Endothelial cell of umbilical vein (primary cell): ENCODE data around the gene FKBP14. TPM values are rescaled to one million over a fixed set of nuclear protein-coding genes. Genes with fewer than 3 reads are reported as not detected.
A peak's percentile ranks its signal among the peaks of the same experiment; 100 is the strongest.

Experiments used
- BruUV-seq: library from RNA; stranded (reverse); fragments of 400-500 nt; replicated peaks from 2 replicates; lab custom pipeline; 2021; lab: Mats Ljungman, UMichigan
- CTCF ChIA-PET: fragments of 300-600, 350-600 bp; sonication (Branson Sonifier 250); formaldehyde crosslinking; loops from one replicate; lab custom pipeline; 2021; ENCODE audit warnings: antibody characterized with exemption, inconsistent platforms; lab: Charles Lee
- POLR2A ChIA-PET: fragments of 300-600, 350-600 bp; sonication (Branson Sonifier 250); formaldehyde crosslinking; loops from one replicate; lab custom pipeline; 2021; ENCODE audit warnings: antibody characterized with exemption, inconsistent platforms; lab: Charles Lee
- DNase-seq: peaks from one replicate; pipeline ENCODE4 v3.0.0-alpha.2; 2011; ENCODE audit warnings: low read depth, low spot score
- FAIRE-seq: peaks from 2 replicates; lab custom pipeline; 2011; peaks lifted over from hg19 to GRCh38; lab: Jason Lieb, UNC
- H2AFZ ChIP-seq: 2 replicates; pipeline ENCODE4 v1.6.0; 2012; ENCODE audit warnings: low read depth, low read length, control low read depth, inconsistent platforms
- H3K27ac ChIP-seq: 2 replicates; pipeline ENCODE4 v1.5.1; 2011; ENCODE audit warnings: low read depth, mild to moderate bottlenecking, control low read depth, low read length, moderate library complexity; ENCODE audit not compliant: insufficient read depth
- H3K27me3 ChIP-seq, 2 experiments: 2 replicates each; pipeline versions ENCODE4 v1.6.0 to v1.6.1; 2011; ENCODE audit warnings: low read length in 2 of 2, mixed read lengths in 1 of 2; ENCODE audit not compliant: control insufficient read depth in 2 of 2, insufficient read depth in 2 of 2
- H3K36me3 ChIP-seq, 2 experiments: 2 replicates in 1 of 2; 3 replicates in 1 of 2; pipeline ENCODE4 v1.5.1; 2011; ENCODE audit warnings: low read length in 2 of 2, mild to moderate bottlenecking in 1 of 2, moderate library complexity in 1 of 2; ENCODE audit not compliant: control insufficient read depth in 2 of 2, insufficient read depth in 2 of 2; ENCODE audit errors: extremely low read depth in 1 of 2
- H3K4me1 ChIP-seq: 3 replicates; pipeline ENCODE4 v1.5.1; 2011; ENCODE audit warnings: mild to moderate bottlenecking, low read length; ENCODE audit not compliant: control insufficient read depth, insufficient read depth; ENCODE audit errors: extremely low read depth
- H3K4me2 ChIP-seq: 2 replicates; pipeline ENCODE4 v1.6.1; 2011; ENCODE audit warnings: low read length, control low read depth, mixed read lengths; ENCODE audit not compliant: insufficient read depth
- H3K4me3 ChIP-seq, 3 experiments: fragments of 200-600 bp in 1 of 3; sonication (generic), shearing (Covaris generic) in 1 of 3; replicated peaks in 1 of 3; 2 replicates each; pipeline ENCODE4 v1.5.1; 2011 to 2016; ENCODE audit warnings: control low read depth in 3 of 3, low read length in 3 of 3, mild to moderate bottlenecking in 2 of 3, inconsistent platforms in 1 of 3, low read depth in 1 of 3, moderate library complexity in 1 of 3; ENCODE audit not compliant: insufficient read depth in 1 of 3
- H3K79me2 ChIP-seq: 2 replicates; pipeline ENCODE4 v1.6.0; 2012; ENCODE audit warnings: low read length, inconsistent platforms; ENCODE audit not compliant: control insufficient read depth, insufficient read depth
- H3K9ac ChIP-seq: replicated peaks from 2 replicates; pipeline ENCODE3; 2011; ENCODE audit warnings: low read length, control low read depth; ENCODE audit not compliant: insufficient read depth; ENCODE audit errors: extremely low read depth
- H3K9me1 ChIP-seq: replicated peaks from 3 replicates; pipeline ENCODE4 v1.6.0; 2011; ENCODE audit warnings: mild to moderate bottlenecking, low read length; ENCODE audit not compliant: control insufficient read depth, insufficient read depth; ENCODE audit errors: extremely low read depth
- H3K9me3 ChIP-seq: replicated peaks from 2 replicates; pipeline ENCODE4 v1.5.1; 2012; ENCODE audit warnings: low read length, inconsistent platforms; ENCODE audit not compliant: control insufficient read depth, insufficient read depth
- H4K20me1 ChIP-seq: replicated peaks from 2 replicates; pipeline ENCODE3; 2011; ENCODE audit warnings: mild to moderate bottlenecking, low read length; ENCODE audit not compliant: control insufficient read depth, insufficient read depth; ENCODE audit errors: extremely low read depth
- CTCF ChIP-seq, 2 donors: IDR thresholded peaks; 1 replicate in 1 of 2; 2 replicates in 1 of 2; pipeline ENCODE4 v1.5.1; 2011; ENCODE audit warnings: low read length in 2 of 2, mild to moderate bottlenecking in 2 of 2, moderate library complexity in 2 of 2, control low read depth in 1 of 2, inconsistent platforms in 1 of 2, low read depth in 1 of 2; ENCODE audit not compliant: insufficient read depth in 1 of 2; ENCODE audit errors: extremely low read depth in 1 of 2
- EZH2 ChIP-seq: IDR thresholded peaks from 2 replicates; pipeline ENCODE4 v1.6.1; 2012; ENCODE audit warnings: borderline replicate concordance, low read depth, mild to moderate bottlenecking, moderate library complexity, low read length, inconsistent platforms; ENCODE audit not compliant: severe bottlenecking
- FOS ChIP-seq: IDR thresholded peaks from 2 replicates; pipeline ENCODE4 v1.6.1; 2011; ENCODE audit warnings: mild to moderate bottlenecking, low read length, moderate library complexity, borderline replicate concordance; ENCODE audit not compliant: insufficient read depth
- GATA2 ChIP-seq: IDR thresholded peaks from 2 replicates; pipeline ENCODE4 v1.7.0; 2011; ENCODE audit warnings: low read depth, mild to moderate bottlenecking, moderate library complexity, mixed read lengths, low read length; ENCODE audit not compliant: insufficient read length, insufficient read depth
- JUN ChIP-seq: IDR thresholded peaks from 2 replicates; pipeline ENCODE4 v1.6.1; 2011; ENCODE audit warnings: borderline replicate concordance, low read depth; ENCODE audit not compliant: insufficient read length, insufficient read depth
- MAX ChIP-seq: IDR thresholded peaks from 2 replicates; pipeline ENCODE4 v1.6.1; 2011; ENCODE audit not compliant: insufficient read depth, insufficient read length
- MYC ChIP-seq: IDR thresholded peaks from one replicate; pipeline ENCODE4 v1.6.1; 2011; ENCODE audit warnings: mild to moderate bottlenecking, low read depth, low read length
- POLR2A ChIP-seq: IDR thresholded peaks from 2 replicates; pipeline ENCODE4 v1.6.1; 2012; ENCODE audit warnings: low read depth, mild to moderate bottlenecking, control low read depth, low read length
- POLR2AphosphoS5 ChIP-seq: IDR thresholded peaks from 2 replicates; pipeline ENCODE4 v1.6.1; 2012; ENCODE audit warnings: low read depth, mild to moderate bottlenecking, control low read depth, low read length, moderate library complexity; ENCODE audit not compliant: insufficient read depth
- dilution Hi-C: fragments of 300-500 bp; cut with MboI; formaldehyde crosslinking; loops from one replicate; pipeline ENCODE4 v1.15.0; 2019; ENCODE audit warnings: low sequenced_read_pairs; ENCODE audit not compliant: extremely low pct_ligation_motif_present
- intact Hi-C: fragments of 100-400 bp; cut with micrococcal nuclease; formaldehyde crosslinking; loops from one replicate; pipeline ENCODE4 v1.10.0; 2022
- polyA plus RNA-seq, 4 experiments: library from polyadenylated mRNA; depleted of rRNA in 3 of 4; stranded (reverse) in 3 of 4; unstranded in 1 of 4; fragments of >200 nt; gene quantifications; 2 replicates each; pipeline versions ENCODE4 v1.2.1 to v1.2.3, GENCODE V29; 2011 to 2012; ENCODE audit warnings: missing spikeins in 1 of 4
- total RNA-seq: library from RNA; stranded (reverse); gene quantifications from 2 replicates; pipeline ENCODE4 v1.2.3, GENCODE V29; 2021

Gene FKBP14
- total and polyA plus RNA-seq, 2 donors (not counting 3 experiments of a cell fraction or from before 2014, with no cell fraction given) = 9.8 to 37.4 TPM

DNA sequence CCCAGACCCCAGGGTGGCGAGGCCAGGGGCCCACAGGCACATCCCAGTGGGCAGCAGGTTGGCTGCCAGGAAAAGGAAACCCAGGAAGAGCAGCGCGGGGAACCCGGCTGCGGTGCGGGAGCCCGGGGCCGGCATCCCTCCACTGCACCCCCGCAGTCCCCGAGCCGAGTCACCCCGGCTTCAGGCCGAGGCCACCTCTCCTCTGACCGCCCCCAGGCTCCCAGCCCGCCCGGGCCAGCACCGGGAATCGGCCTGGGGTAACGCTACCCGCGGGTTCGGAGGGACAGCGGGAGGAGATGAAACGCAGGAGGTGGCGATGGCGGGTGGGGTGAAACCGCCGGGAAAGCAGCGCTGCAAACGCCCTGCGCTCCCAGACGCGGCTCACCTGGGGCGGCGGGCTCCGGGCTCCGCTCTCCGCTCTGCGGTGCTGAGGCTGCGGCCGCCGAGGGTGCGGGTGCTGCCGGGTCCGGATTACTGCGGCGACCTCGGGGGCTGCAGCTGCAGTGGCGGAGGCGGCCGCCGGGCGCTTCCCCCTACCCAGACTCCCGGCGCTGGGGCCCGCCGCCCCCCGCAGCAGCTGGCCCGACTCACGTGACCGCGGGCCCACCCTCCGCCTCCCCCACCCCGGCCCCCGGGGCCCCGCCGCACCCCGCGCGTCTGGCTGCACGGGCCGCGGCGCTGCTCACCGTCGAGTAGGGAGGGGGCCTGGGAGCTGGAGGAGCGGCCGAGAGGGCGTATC lies 37.1 kb downstream of the FKBP14 start, which contains the start of gene SCRN1:
SCRN1 (minus strand) TSS at position 545 of the 739 bp plus-strand sequence. CDS start 20,734 bp downstream, outside the sequence.
- POLR2A ChIA-PET = interaction anchor here (1.0 to 1.4 kb wide), 2 partner anchors 17 to 38 kb away, joined by 3 to 5 read pairs; partner anchors contain the start of gene FKBP14
- Histone ChIP-seq H4K20me1 (no peaks in the 10 kb centered on the region), H3K79me2 (peaks cover 42% of the 10 kb centered on the region), H3K9me3 (no peaks in the 10 kb centered on the region), H3K4me1 (peaks cover 22% of the 10 kb centered on the region), H3K36me3 (no peaks in the 10 kb centered on the region), H3K27ac (peak within 1 kb of the TSS; percentile 93), H3K4me3 (peak within 1 kb of the TSS; percentile 65 to 88 (median 87)), H3K4me2 (peak within 1 kb of the TSS; percentile 90), H2AFZ (peak within 1 kb of the TSS; percentile 50), H3K9me1 (no peaks in the 10 kb centered on the region), H3K9ac (peak within 1 kb of the TSS; percentile 87), H3K27me3 (no peaks in the 10 kb centered on the region)
- DNase-seq = peak; percentile 39
- intact Hi-C loops (loop anchor here (1.0 to 2.0 kb wide), 2 partner anchors 41 to 73 kb away; no protein-coding TSS in a partner anchor), dilution Hi-C loops (no loop called here)
- no TSS peak for BruUV-seq
- TF ChIP-seq GATA2 (no peak), POLR2A (peak; percentile 54), EZH2 (no peak), JUN (no peak), MYC (no peak), POLR2AphosphoS5 (peak; percentile 59), MAX (no peak), CTCF (IDR thresholded peaks at IDR 0.05; ENCODE audit: extremely low read depth in 1 of 2, insufficient read depth in 1 of 2, low read depth in 1 of 2, low read length in 2 of 2) (no peak), FOS (no peak)
- FAIRE-seq = no peak
- CTCF ChIA-PET = interaction anchor here (0.9 kb wide), 1 partner anchor 72 kb away, joined by 3 read pairs; no protein-coding TSS in a partner anchor
